K562 (cell line): Measurements from ENCODE around the gene GMEB2. TPM values are rescaled to one million over a fixed set of nuclear protein-coding genes. Genes with fewer than 3 reads are reported as not detected.
A peak's percentile ranks its signal among the peaks of the same experiment; 100 is the strongest.

Source experiments
- ARNT ChIP-seq, 2 experiments: fragments of 450-650 bp; IDR thresholded peaks; 2 replicates each; pipeline ENCODE4 v1.6.1; 2016; ENCODE audit warnings: mild to moderate bottlenecking in 1 of 2
- E2F4 ChIP-seq: sonication (generic); formaldehyde crosslinking; IDR thresholded peaks from 2 replicates; pipeline ENCODE4 v1.8.0; 2022; ENCODE audit warnings: mild to moderate bottlenecking, low read depth, missing genetic modification reagents
- HLTF ChIP-seq: fragments of 450-650 bp; IDR thresholded peaks from 2 replicates; pipeline ENCODE4 v1.6.1; 2016
- LCOR ChIP-seq: sonication (generic); formaldehyde crosslinking; IDR thresholded peaks from 2 replicates; pipeline ENCODE4 v1.8.0; 2022; ENCODE audit warnings: mild to moderate bottlenecking, missing genetic modification reagents
- NFE2 ChIP-seq: IDR thresholded peaks from 2 replicates; pipeline ENCODE4 v1.6.1; 2014; ENCODE audit warnings: antibody characterized with exemption, low read depth
- NR0B1 ChIP-seq: fragments of 450-650 bp; IDR thresholded peaks from one replicate; pipeline ENCODE4 v1.6.1; 2018; ENCODE audit warnings: mild to moderate bottlenecking, moderate library complexity; ENCODE audit not compliant: partially characterized antibody
- OTX1 ChIP-seq: fragments of 450-650 bp; formaldehyde crosslinking; IDR thresholded peaks from 2 replicates; pipeline ENCODE4 v1.4.0; 2022; ENCODE audit warnings: mild to moderate bottlenecking
- SIN3B ChIP-seq: fragments of 450-650 bp; IDR thresholded peaks from 2 replicates; pipeline ENCODE4 v1.6.1; 2017; ENCODE audit warnings: low read depth, mild to moderate bottlenecking, moderate library complexity
- TRIM28 ChIP-seq: fragments of 450-650 bp; IDR thresholded peaks from 2 replicates; pipeline ENCODE4 v1.6.1; 2017
- ZNF121 ChIP-seq: sonication (generic); formaldehyde crosslinking; conservative IDR thresholded peaks from 2 replicates; pipeline ENCODE4 v1.8.0; 2022; ENCODE audit warnings: missing genetic modification reagents
- ZNF639 ChIP-seq, 2 experiments: fragments of 200-800 bp in 1 of 2; sonication (Bioruptor generic) in 1 of 2; sonication (generic) in 1 of 2; formaldehyde crosslinking in 1 of 2; IDR thresholded peaks in 1 of 2; conservative IDR thresholded peaks in 1 of 2; 2 replicates each; pipeline versions ENCODE4 v1.5.0 to v1.6.1; 2016 to 2020; ENCODE audit warnings: missing compliant biosample characterization in 1 of 2, missing genetic modification characterization in 1 of 2, missing genetic modification reagents in 1 of 2
- polyA plus RNA-seq, 8 experiments: library from polyadenylated mRNA; depleted of rRNA in 4 of 8; stranded (reverse) in 5 of 8; unstranded in 3 of 8; fragments of >200 nt; fragmentation: Nextera tagmentation in 2 of 8; fragmentation: Illumina TruSeq in 1 of 8; extraction: Ambion mirVana in 2 of 8; extraction: Trizol in 1 of 8; gene quantifications; 2 replicates each; pipeline versions ENCODE4 v1.2.1 to v1.2.3, GENCODE V29; 2011 to 2014; ENCODE audit warnings: inconsistent platforms in 1 of 8, missing spikeins in 1 of 8
- total RNA-seq, 7 experiments: library from RNA; depleted of rRNA in 6 of 7; stranded (reverse); fragments of >200 nt in 6 of 7; fragmentation: Illumina TruSeq in 2 of 7; extraction: Trizol in 2 of 7; gene quantifications; 2 replicates each; pipeline versions ENCODE4 v1.2.1 to v1.2.3, GENCODE V29; 2011 to 2021; ENCODE audit warnings: low replicate concordance in 1 of 7
- TF ChIP-seq, protein P1 (sequence below): sonication (generic); formaldehyde crosslinking; IDR thresholded peaks from 2 replicates; pipeline ENCODE4 v1.8.0; 2022; ENCODE audit warnings: missing genetic modification reagents, mild to moderate bottlenecking, moderate library complexity, borderline replicate concordance
- TF ChIP-seq, protein P2 (sequence below): sonication (generic); formaldehyde crosslinking; IDR thresholded peaks from 2 replicates; pipeline ENCODE4 v1.8.0; 2022; ENCODE audit warnings: missing genetic modification reagents, mild to moderate bottlenecking, borderline replicate concordance
- TF ChIP-seq, protein P3 (sequence below): fragments of 450-650 bp; conservative IDR thresholded peaks from 2 replicates; pipeline ENCODE4 v1.6.1; 2016; ENCODE audit warnings: missing genetic modification characterization, low read depth, mild to moderate bottlenecking, missing compliant biosample characterization, moderate library complexity
- TF ChIP-seq, protein P4 (sequence below), 2 experiments: fragments of 250-450 bp in 1 of 2; fragments of 450-650 bp in 1 of 2; sonication (Bioruptor Pico) in 1 of 2; IDR thresholded peaks; 2 replicates each; pipeline versions ENCODE4 v1.6.1 to v1.8.0; 2016 to 2021; ENCODE audit warnings: mild to moderate bottlenecking in 2 of 2, moderate library complexity in 2 of 2, missing compliant biosample characterization in 1 of 2, missing genetic modification characterization in 1 of 2
- TF ChIP-seq, protein P5 (sequence below): IDR thresholded peaks from 2 replicates; pipeline ENCODE4 v1.6.1; 2014; ENCODE audit warnings: antibody characterized with exemption

Gene GMEB2
- total and polyA plus RNA-seq, 9 of the 15 experiments (the other 6 are each of a cell fraction or from before 2014, with no cell fraction given), result 0.03 to 13.9 (median 6.3) TPM

- TF ChIP-seq, protein P1, sequence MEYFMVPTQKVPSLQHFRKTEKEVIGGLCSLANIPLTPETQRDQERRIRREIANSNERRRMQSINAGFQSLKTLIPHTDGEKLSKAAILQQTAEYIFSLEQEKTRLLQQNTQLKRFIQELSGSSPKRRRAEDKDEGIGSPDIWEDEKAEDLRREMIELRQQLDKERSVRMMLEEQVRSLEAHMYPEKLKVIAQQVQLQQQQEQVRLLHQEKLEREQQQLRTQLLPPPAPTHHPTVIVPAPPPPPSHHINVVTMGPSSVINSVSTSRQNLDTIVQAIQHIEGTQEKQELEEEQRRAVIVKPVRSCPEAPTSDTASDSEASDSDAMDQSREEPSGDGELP (CRISPR knock-in tag), result peak; percentile 93
- TF ChIP-seq OTX1, result no peak
- no peak for TF ChIP-seq NR0B1
- TF ChIP-seq SIN3B, result peak; percentile 52; the same call in 1 of the 2 replicates
- TF ChIP-seq ARNT (IDR thresholded peaks at IDR 0.05), result no peak
- TF ChIP-seq TRIM28, result no peak
- TF ChIP-seq LCOR (CRISPR knock-in tag), result peak; percentile 93
- peak; percentile 76; the same call in 1 of the 2 replicates for TF ChIP-seq E2F4 (CRISPR knock-in tag)
- TF ChIP-seq HLTF, result no peak
- TF ChIP-seq, protein P2, sequence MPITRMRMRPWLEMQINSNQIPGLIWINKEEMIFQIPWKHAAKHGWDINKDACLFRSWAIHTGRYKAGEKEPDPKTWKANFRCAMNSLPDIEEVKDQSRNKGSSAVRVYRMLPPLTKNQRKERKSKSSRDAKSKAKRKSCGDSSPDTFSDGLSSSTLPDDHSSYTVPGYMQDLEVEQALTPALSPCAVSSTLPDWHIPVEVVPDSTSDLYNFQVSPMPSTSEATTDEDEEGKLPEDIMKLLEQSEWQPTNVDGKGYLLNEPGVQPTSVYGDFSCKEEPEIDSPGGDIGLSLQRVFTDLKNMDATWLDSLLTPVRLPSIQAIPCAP, result no peak
- TF ChIP-seq ZNF121 (CRISPR knock-in tag), result no peak
- no peak for TF ChIP-seq NFE2
- TF ChIP-seq, protein P3, sequence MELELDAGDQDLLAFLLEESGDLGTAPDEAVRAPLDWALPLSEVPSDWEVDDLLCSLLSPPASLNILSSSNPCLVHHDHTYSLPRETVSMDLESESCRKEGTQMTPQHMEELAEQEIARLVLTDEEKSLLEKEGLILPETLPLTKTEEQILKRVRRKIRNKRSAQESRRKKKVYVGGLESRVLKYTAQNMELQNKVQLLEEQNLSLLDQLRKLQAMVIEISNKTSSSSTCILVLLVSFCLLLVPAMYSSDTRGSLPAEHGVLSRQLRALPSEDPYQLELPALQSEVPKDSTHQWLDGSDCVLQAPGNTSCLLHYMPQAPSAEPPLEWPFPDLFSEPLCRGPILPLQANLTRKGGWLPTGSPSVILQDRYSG (tag), result no peak
- TF ChIP-seq, protein P4, sequence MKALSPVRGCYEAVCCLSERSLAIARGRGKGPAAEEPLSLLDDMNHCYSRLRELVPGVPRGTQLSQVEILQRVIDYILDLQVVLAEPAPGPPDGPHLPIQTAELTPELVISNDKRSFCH (CRISPR knock-in tag; IDR thresholded peaks at IDR 0.05), result no peak
- TF ChIP-seq, protein P4 (tag; IDR thresholded peaks at IDR 0.05), result peak; percentile 18; the same call in 1 of the 2 replicates
- TF ChIP-seq, protein P5, sequence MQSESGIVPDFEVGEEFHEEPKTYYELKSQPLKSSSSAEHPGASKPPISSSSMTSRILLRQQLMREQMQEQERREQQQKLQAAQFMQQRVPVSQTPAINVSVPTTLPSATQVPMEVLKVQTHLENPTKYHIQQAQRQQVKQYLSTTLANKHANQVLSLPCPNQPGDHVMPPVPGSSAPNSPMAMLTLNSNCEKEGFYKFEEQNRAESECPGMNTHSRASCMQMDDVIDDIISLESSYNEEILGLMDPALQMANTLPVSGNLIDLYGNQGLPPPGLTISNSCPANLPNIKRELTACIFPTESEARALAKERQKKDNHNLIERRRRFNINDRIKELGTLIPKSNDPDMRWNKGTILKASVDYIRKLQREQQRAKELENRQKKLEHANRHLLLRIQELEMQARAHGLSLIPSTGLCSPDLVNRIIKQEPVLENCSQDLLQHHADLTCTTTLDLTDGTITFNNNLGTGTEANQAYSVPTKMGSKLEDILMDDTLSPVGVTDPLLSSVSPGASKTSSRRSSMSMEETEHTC, result no peak
- TF ChIP-seq ZNF639 (CRISPR knock-in tag; conservative IDR thresholded peaks at IDR 0.05 in 1 of 2, IDR thresholded peaks at IDR 0.05 in 1 of 2), result peak; percentile 85 to 87; a peak in 2 of 4 replicates
These were observed 26.4 kb upstream of the GMEB2 start, which contains the start of gene STMN3 (continued) for GRCh38 chr20:63653041-63653973.
